ENCODE data around the gene PPARD.

Gene PPARD

DNA sequence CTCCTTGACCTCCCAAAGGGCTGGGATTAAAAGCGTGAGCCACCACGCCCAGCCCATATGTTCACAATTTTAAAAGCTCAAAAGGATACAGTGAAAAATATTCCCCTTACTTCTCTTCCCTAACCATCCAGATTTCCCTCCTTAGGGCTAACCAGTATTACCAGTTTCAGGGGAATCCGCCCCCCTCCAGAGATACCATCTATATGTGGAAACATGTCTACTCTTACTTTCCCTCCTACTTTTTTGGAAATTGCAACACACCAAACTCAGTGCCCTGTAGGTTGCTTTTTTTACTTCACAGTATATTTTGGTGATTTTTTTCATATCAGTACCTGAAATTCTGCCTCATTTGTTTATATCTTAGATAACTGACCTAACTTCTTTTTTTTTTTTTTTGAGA is 118.9 kb downstream of the PPARD start:
- H3K4me1 ChIP-seq (ENCODE audit: control insufficient read depth, insufficient read depth, low read length) = no peaks in the 10 kb centered on the region
- no peak overlapping the region for H3K9ac ChIP-seq (ENCODE audit: low read length in 2 of 2)
- H3K27ac ChIP-seq (ENCODE audit: low read length) = no peak overlapping the region
- no peaks in the 10 kb centered on the region for H3K9me3 ChIP-seq (ENCODE audit: control insufficient read depth in 2 of 2, low read length in 2 of 2)
- H3K36me3 ChIP-seq (ENCODE audit: control insufficient read depth in 2 of 2, insufficient read depth in 2 of 2, low read length in 2 of 2) = peaks cover 4 to 11% of the 10 kb centered on the region in 2 donors
- H3K27me3 ChIP-seq (ENCODE audit: control insufficient read depth in 1 of 2, insufficient read depth in 2 of 2, low read length in 2 of 2) = no peaks in the 10 kb centered on the region
- H3K4me3 ChIP-seq (ENCODE audit: low read length in 2 of 2) = no peak overlapping the region

GRCh38 chr6:35463292-35463691 is 120.9 kb downstream of the PPARD start:
- peaks cover 0 to 9% of the 10 kb centered on the region in 2 donors for H3K36me3 ChIP-seq (ENCODE audit: control insufficient read depth in 2 of 2, insufficient read depth in 2 of 2, low read length in 2 of 2)
- no peak overlapping the region for H3K9ac ChIP-seq (ENCODE audit: low read length in 2 of 2)
- H3K4me1 ChIP-seq (ENCODE audit: control insufficient read depth, insufficient read depth, low read length) = peaks cover 8% of the 10 kb centered on the region
- H3K27ac ChIP-seq (ENCODE audit: low read length) = no peak overlapping the region
- no peaks in the 10 kb centered on the region for H3K27me3 ChIP-seq (ENCODE audit: control insufficient read depth in 1 of 2, insufficient read depth in 2 of 2, low read length in 2 of 2)
- no peak overlapping the region for H3K4me3 ChIP-seq (ENCODE audit: low read length in 2 of 2)
- no peaks in the 10 kb centered on the region for H3K9me3 ChIP-seq (ENCODE audit: control insufficient read depth in 2 of 2, low read length in 2 of 2)

DNA sequence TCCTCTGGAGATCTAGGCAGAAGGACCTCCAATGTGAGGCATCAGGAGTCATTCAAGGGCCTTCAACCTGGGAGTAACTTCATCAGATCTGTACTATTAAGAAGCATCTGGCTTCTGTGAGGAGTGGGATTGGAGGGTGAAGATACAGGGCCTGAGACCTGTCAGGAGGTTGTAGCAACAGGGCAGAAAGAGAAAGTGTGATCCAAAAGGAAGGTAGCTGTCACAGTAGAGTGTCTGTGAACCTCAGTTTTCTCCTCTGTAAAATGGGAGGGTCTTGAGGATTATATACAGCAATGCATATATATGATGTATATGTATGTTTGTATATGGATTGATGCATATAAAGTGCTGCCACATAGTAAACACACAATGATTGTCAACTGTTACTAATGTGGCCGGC is 123.3 kb downstream of the PPARD start:
- Histone ChIP-seq H3K9me3 (ENCODE audit: control insufficient read depth in 2 of 2, low read length in 2 of 2) (no peaks in the 10 kb centered on the region), H3K27me3 (ENCODE audit: control insufficient read depth in 1 of 2, insufficient read depth in 2 of 2, low read length in 2 of 2) (no peaks in the 10 kb centered on the region), H3K4me3 (ENCODE audit: low read length in 2 of 2) (no peak overlapping the region), H3K36me3 (ENCODE audit: control insufficient read depth in 2 of 2, insufficient read depth in 2 of 2, low read length in 2 of 2) (peaks cover under 1 to 9% of the 10 kb centered on the region in 2 donors), H3K27ac (ENCODE audit: low read length) (no peak overlapping the region), H3K4me1 (ENCODE audit: control insufficient read depth, insufficient read depth, low read length) (peaks cover 27% of the 10 kb centered on the region), H3K9ac (ENCODE audit: low read length in 2 of 2) (no peak overlapping the region)

GRCh38 chr6:35468181-35468979 is 126.0 kb downstream of the PPARD start, which contains the start of gene RPL10A:
TSS of gene RPL10A (plus strand) at chr6:35468401. CDS start at chr6:35468435, 34 bp downstream.
- H3K9me3 ChIP-seq (ENCODE audit: control insufficient read depth in 2 of 2, low read length in 2 of 2) = no peaks in the 10 kb centered on the region
- peak within 1 kb of the TSS; percentile 87 to 95 for H3K9ac ChIP-seq (ENCODE audit: low read length in 2 of 2)
- no peaks in the 10 kb centered on the region for H3K27me3 ChIP-seq (ENCODE audit: control insufficient read depth in 1 of 2, insufficient read depth in 2 of 2, low read length in 2 of 2)
- peak within 1 kb of the TSS; percentile 89 for H3K27ac ChIP-seq (ENCODE audit: low read length)
- H3K4me1 ChIP-seq (ENCODE audit: control insufficient read depth, insufficient read depth, low read length) = peaks cover 45% of the 10 kb centered on the region
- H3K4me3 ChIP-seq (ENCODE audit: low read length in 2 of 2) = peak within 1 kb of the TSS; percentile 58 to 91
- peaks cover 12 to 26% of the 10 kb centered on the region in 2 donors for H3K36me3 ChIP-seq (ENCODE audit: control insufficient read depth in 2 of 2, insufficient read depth in 2 of 2, low read length in 2 of 2)

GRCh38 chr6:35468980-35469750 is 126.8 kb downstream of the PPARD start:
- peak overlapping the region; percentile 87 to 95 for H3K9ac ChIP-seq (ENCODE audit: low read length in 2 of 2)
- H3K4me1 ChIP-seq (ENCODE audit: control insufficient read depth, insufficient read depth, low read length) = peaks cover 45% of the 10 kb centered on the region
- H3K27me3 ChIP-seq (ENCODE audit: control insufficient read depth in 1 of 2, insufficient read depth in 2 of 2, low read length in 2 of 2) = no peaks in the 10 kb centered on the region
- no peaks in the 10 kb centered on the region for H3K9me3 ChIP-seq (ENCODE audit: control insufficient read depth in 2 of 2, low read length in 2 of 2)
- peaks cover 17 to 26% of the 10 kb centered on the region in 2 donors for H3K36me3 ChIP-seq (ENCODE audit: control insufficient read depth in 2 of 2, insufficient read depth in 2 of 2, low read length in 2 of 2)
- peak overlapping the region; percentile 58 to 91 for H3K4me3 ChIP-seq (ENCODE audit: low read length in 2 of 2)
- H3K27ac ChIP-seq (ENCODE audit: low read length) = peak overlapping the region; percentile 89

DNA sequence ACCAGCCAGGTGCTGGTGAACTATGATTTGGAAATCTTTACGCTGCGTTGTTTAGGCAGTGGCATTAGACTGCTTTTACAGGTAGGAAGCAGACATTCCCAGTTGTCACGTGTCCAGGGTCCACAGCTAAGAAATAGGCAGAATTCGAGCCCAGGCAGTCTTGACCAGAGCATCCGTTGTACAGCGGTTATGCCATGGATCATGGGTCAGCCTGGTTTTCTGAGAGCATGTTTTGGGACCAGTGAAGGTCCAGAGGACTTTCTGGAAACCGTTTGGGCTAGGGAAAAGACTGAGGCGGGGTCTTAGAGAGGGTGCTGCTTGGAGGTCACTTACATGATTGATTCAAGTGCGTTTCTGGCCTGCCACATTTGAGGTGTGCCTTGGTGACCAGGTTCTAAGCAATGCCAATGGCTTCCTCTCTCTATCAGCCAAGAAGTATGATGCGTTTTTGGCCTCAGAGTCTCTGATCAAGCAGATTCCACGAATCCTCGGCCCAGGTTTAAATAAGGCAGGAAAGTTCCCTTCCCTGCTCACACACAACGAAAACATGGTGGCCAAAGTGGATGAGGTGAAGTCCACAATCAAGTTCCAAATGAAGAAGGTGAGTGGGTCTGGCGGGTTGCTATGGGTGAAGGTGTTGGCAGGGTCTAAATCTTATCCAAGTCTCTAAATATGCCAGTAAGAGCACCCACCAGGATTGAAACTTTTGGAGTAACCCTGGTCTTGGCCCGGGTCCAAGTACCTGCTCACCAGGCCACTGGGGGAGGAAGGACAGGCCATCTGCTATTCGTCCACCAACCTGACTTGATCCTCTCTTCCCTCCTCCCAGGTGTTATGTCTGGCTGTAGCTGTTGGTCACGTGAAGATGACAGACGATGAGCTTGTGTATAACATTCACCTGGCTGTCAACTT is 127.6 kb downstream of the PPARD start:
- Histone ChIP-seq H3K4me1 (ENCODE audit: control insufficient read depth, insufficient read depth, low read length) (peaks cover 47% of the 10 kb centered on the region), H3K36me3 (ENCODE audit: control insufficient read depth in 2 of 2, insufficient read depth in 2 of 2, low read length in 2 of 2) (peaks cover 26 to 32% of the 10 kb centered on the region in 2 donors), H3K9ac (ENCODE audit: low read length in 2 of 2) (peak overlapping the region; percentile 87 to 95), H3K27me3 (ENCODE audit: control insufficient read depth in 1 of 2, insufficient read depth in 2 of 2, low read length in 2 of 2) (no peaks in the 10 kb centered on the region), H3K9me3 (ENCODE audit: control insufficient read depth in 2 of 2, low read length in 2 of 2) (no peaks in the 10 kb centered on the region), H3K27ac (ENCODE audit: low read length) (peak overlapping the region; percentile 89), H3K4me3 (ENCODE audit: low read length in 2 of 2) (peak overlapping the region; percentile 58 to 91)

DNA sequence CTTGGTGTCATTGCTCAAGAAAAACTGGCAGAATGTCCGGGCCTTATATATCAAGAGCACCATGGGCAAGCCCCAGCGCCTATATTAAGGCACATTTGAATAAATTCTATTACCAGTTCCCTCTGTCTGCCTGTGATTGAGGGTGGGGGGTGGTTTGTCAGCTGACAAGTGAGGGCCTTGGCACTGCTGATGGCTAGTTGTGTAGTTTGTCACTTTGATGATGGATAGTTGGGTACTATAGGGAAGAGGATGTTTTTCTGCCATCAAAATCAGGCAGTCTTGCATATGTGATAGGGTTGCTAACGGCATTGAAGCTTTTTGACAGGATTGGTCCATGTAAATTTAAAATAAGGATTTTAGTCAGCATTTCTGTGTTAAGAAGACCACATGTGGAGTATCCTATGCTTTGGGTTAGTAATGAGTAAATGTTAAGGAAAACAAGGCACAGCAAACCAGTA is 128.3 kb downstream of the PPARD start:
- no peak overlapping the region for H3K9ac ChIP-seq (ENCODE audit: low read length in 2 of 2)
- H3K27ac ChIP-seq (ENCODE audit: low read length) = peak overlapping the region; percentile 89
- no peaks in the 10 kb centered on the region for H3K9me3 ChIP-seq (ENCODE audit: control insufficient read depth in 2 of 2, low read length in 2 of 2)
- peaks cover 47% of the 10 kb centered on the region for H3K4me1 ChIP-seq (ENCODE audit: control insufficient read depth, insufficient read depth, low read length)
- H3K36me3 ChIP-seq (ENCODE audit: control insufficient read depth in 2 of 2, insufficient read depth in 2 of 2, low read length in 2 of 2) = peaks cover 32 to 35% of the 10 kb centered on the region in 2 donors
- no peaks in the 10 kb centered on the region for H3K27me3 ChIP-seq (ENCODE audit: control insufficient read depth in 1 of 2, insufficient read depth in 2 of 2, low read length in 2 of 2)
- no peak overlapping the region for H3K4me3 ChIP-seq (ENCODE audit: low read length in 2 of 2)

DNA sequence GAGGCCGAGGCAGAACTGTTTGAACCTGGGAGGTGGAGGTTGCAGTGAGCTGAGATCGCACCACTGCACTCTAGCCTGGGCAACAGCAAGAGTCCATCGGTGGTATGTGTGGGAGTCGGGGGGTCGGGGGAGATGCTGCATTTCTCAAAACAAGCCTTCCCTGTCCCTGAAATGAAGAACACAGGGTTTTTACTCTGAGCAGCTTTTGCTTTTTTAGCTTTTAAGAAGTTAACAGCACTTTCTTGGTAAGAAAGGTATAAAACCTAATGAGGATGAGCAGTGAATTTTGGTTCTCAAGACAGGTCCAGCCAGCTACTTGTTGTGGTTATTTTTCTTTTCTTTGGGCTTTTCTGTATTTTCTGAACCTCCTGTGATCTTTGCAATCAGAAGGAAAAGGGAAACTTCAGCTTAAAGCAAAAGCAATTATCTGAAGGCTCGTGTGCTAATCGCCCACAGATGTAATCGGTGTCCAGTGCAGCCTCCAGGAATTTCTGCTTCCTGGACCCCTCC is 129.5 kb downstream of the PPARD start:
- H3K9ac ChIP-seq (ENCODE audit: low read length in 2 of 2) = no peak overlapping the region
- H3K9me3 ChIP-seq (ENCODE audit: control insufficient read depth in 2 of 2, low read length in 2 of 2) = no peaks in the 10 kb centered on the region
- H3K36me3 ChIP-seq (ENCODE audit: control insufficient read depth in 2 of 2, insufficient read depth in 2 of 2, low read length in 2 of 2) = peaks cover 35 to 41% of the 10 kb centered on the region in 2 donors
- no peak overlapping the region for H3K4me3 ChIP-seq (ENCODE audit: low read length in 2 of 2)
- no peaks in the 10 kb centered on the region for H3K27me3 ChIP-seq (ENCODE audit: control insufficient read depth in 1 of 2, insufficient read depth in 2 of 2, low read length in 2 of 2)
- peaks cover 47% of the 10 kb centered on the region for H3K4me1 ChIP-seq (ENCODE audit: control insufficient read depth, insufficient read depth, low read length)
- H3K27ac ChIP-seq (ENCODE audit: low read length) = peak overlapping the region; percentile 46

DNA sequence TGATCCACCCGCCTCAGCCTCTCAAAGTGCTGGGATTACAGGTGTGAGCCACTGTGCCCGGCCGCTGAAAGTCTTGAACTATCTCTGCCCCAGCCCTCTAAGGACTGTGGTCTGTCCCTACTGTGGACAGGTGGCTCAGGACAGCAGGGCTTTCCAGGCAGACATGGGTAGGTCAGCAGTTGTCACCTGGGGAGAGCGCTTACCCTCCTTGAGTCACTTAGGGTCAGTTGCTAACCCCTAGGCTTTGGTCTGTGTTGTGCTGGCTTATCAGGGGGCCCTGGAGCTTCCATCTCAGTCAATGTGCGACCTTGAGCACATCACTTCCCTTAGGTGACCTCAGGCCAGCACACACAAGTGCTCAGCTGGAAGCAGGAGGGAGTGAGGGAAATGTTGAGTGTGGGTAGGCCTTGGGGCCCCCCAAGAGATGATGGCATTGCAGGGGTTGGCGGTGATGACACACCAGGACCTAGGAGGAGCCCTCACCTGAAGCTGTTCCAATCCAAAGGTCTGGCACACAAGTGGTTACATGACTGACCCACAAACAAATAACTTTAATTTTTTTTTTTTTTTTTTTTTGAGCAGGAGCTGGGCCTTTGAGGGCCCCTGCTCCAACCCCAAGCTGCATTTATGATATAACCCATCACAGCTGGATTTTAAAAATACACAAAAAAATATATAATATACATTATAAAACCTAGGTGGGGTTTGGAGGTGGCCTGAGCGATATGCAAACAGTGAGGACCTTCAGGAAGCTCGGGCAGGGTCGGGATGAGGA is 130.9 kb downstream of the PPARD start:
- Histone ChIP-seq H3K9ac (ENCODE audit: low read length in 2 of 2) (no peak overlapping the region), H3K36me3 (ENCODE audit: control insufficient read depth in 2 of 2, insufficient read depth in 2 of 2, low read length in 2 of 2) (peaks cover 47% of the 10 kb centered on the region in 2 donors)

More for the DNA sequence above, 130.9 kb downstream of the PPARD start:
- H3K4me1 ChIP-seq (ENCODE audit: control insufficient read depth, insufficient read depth, low read length) = peaks cover 39% of the 10 kb centered on the region
- H3K4me3 ChIP-seq (ENCODE audit: low read length in 2 of 2) = no peak overlapping the region
- H3K27me3 ChIP-seq (ENCODE audit: control insufficient read depth in 1 of 2, insufficient read depth in 2 of 2, low read length in 2 of 2) = no peaks in the 10 kb centered on the region
- no peaks in the 10 kb centered on the region for H3K9me3 ChIP-seq (ENCODE audit: control insufficient read depth in 2 of 2, low read length in 2 of 2)
- peak overlapping the region; percentile 24 for H3K27ac ChIP-seq (ENCODE audit: low read length)
